IPS DF 6.9 (cell line): ENCODE data around the gene ZSWIM8.
A peak's percentile ranks its signal among the peaks of the same experiment; 100 is the strongest.

Experiments used
- DNase-seq: peaks from one replicate; pipeline ENCODE4 v3.0.0-alpha.2; 2013; ENCODE audit warnings: low read depth, low spot score
- H3K27ac ChIP-seq: one replicate; pipeline ENCODE4 v1.5.1; 2013; ENCODE audit warnings: low read length, control low read depth
- H3K27me3 ChIP-seq: 2 replicates; pipeline ENCODE4 v1.6.1; 2013; ENCODE audit warnings: mild to moderate bottlenecking, low read length; ENCODE audit not compliant: control insufficient read depth, insufficient read depth
- H3K36me3 ChIP-seq: 2 replicates; pipeline ENCODE4 v1.6.1; 2013; ENCODE audit warnings: low read length; ENCODE audit not compliant: control insufficient read depth, insufficient read depth
- H3K4me1 ChIP-seq: 2 replicates; pipeline ENCODE4 v1.6.1; 2013; ENCODE audit warnings: low read length; ENCODE audit not compliant: control insufficient read depth, insufficient read depth
- H3K4me3 ChIP-seq: 2 replicates; pipeline ENCODE4 v1.5.1; 2013; ENCODE audit warnings: mild to moderate bottlenecking, low read length
- H3K9me3 ChIP-seq: 2 replicates; pipeline ENCODE4 v1.6.1; 2013; ENCODE audit warnings: low read length, inconsistent platforms; ENCODE audit not compliant: control insufficient read depth, insufficient read depth
- WGBS: extraction: QIAGEN DNeasy Blood & Tissue Kit; methylation state at CpG from one replicate; pipeline ENCODE4 v1.1.7; 2013; ENCODE audit warnings: mixed read lengths, missing lambda C conversion rate; ENCODE audit not compliant: insufficient read length, insufficient coverage; 5-methylcytosine and 5-hydroxymethylcytosine counted together

ZSWIM8 gene

GRCh38 chr10:73841526-73842285, 56.3 kb downstream of the ZSWIM8 start:
- H3K4me1 ChIP-seq, result no peaks in the 10 kb centered on the region
- no peaks in the 10 kb centered on the region for H3K9me3 ChIP-seq
- no peaks in the 10 kb centered on the region for H3K27me3 ChIP-seq
- H3K27ac ChIP-seq, result no peak overlapping the region
- no peak overlapping the region for H3K4me3 ChIP-seq
- no peak for DNase-seq
- peaks cover 23% of the 10 kb centered on the region for H3K36me3 ChIP-seq
- WGBS, result no CpG with 5 or more reads among the region's 9 CpGs

GRCh38 chr10:73842349-73842748, 56.9 kb downstream of the ZSWIM8 start:
- H3K27ac ChIP-seq, result no peak overlapping the region
- no CpG with 5 or more reads among the region's 11 CpGs for WGBS
- no peaks in the 10 kb centered on the region for H3K9me3 ChIP-seq
- H3K27me3 ChIP-seq, result no peaks in the 10 kb centered on the region
- H3K36me3 ChIP-seq, result peaks cover 29% of the 10 kb centered on the region
- no peak for DNase-seq
- H3K4me1 ChIP-seq, result no peaks in the 10 kb centered on the region
- no peak overlapping the region for H3K4me3 ChIP-seq

- no peaks in the 10 kb centered on the region for H3K9me3 ChIP-seq
- peaks cover 32% of the 10 kb centered on the region for H3K36me3 ChIP-seq
- H3K4me1 ChIP-seq, result no peaks in the 10 kb centered on the region
- H3K4me3 ChIP-seq, result no peak overlapping the region
- DNase-seq, result no peak
- no peaks in the 10 kb centered on the region for H3K27me3 ChIP-seq
- no CpG with 5 or more reads among the region's 5 CpGs for WGBS
- H3K27ac ChIP-seq, result no peak overlapping the region
These were observed 57.9 kb downstream of the ZSWIM8 start for GRCh38 chr10:73843261-73843660.

GRCh38 chr10:73847031-73847430, 61.6 kb downstream of the ZSWIM8 start:
- Histone ChIP-seq H3K27me3 (no peaks in the 10 kb centered on the region), H3K4me3 (no peak overlapping the region), H3K4me1 (no peaks in the 10 kb centered on the region), H3K9me3 (no peaks in the 10 kb centered on the region), H3K27ac (no peak overlapping the region), H3K36me3 (peaks cover 18% of the 10 kb centered on the region; the same call in 1 of the 2 replicates)
- DNase-seq, result no peak
- no CpG with 5 or more reads among the region's 7 CpGs for WGBS

GRCh38 chr10:73848821-73849489, 63.5 kb downstream of the ZSWIM8 start:
- Histone ChIP-seq H3K9me3 (no peaks in the 10 kb centered on the region), H3K27me3 (no peaks in the 10 kb centered on the region), H3K4me1 (no peaks in the 10 kb centered on the region), H3K27ac (no peak overlapping the region), H3K36me3 (peaks cover 14% of the 10 kb centered on the region; the same call in 1 of the 2 replicates), H3K4me3 (no peak overlapping the region)
- DNase-seq, result peak; percentile 72
- no CpG with 5 or more reads among the region's 17 CpGs for WGBS

- Histone ChIP-seq H3K27ac (no peak overlapping the region), H3K4me1 (no peaks in the 10 kb centered on the region), H3K36me3 (peaks cover 14% of the 10 kb centered on the region; the same call in 1 of the 2 replicates), H3K4me3 (no peak overlapping the region), H3K9me3 (no peaks in the 10 kb centered on the region), H3K27me3 (no peaks in the 10 kb centered on the region)
- no peak for DNase-seq
- no CpG with 5 or more reads among the region's 8 CpGs for WGBS
These were observed 64.8 kb downstream of the ZSWIM8 start for GRCh38 chr10:73850211-73850610.

GRCh38 chr10:73850863-73851461, 65.6 kb downstream of the ZSWIM8 start:
- Histone ChIP-seq H3K4me3 (no peak overlapping the region), H3K9me3 (no peaks in the 10 kb centered on the region), H3K27me3 (no peaks in the 10 kb centered on the region), H3K27ac (no peak overlapping the region), H3K4me1 (no peaks in the 10 kb centered on the region), H3K36me3 (peaks cover 14% of the 10 kb centered on the region; the same call in 1 of the 2 replicates)
- WGBS, result no CpG with 5 or more reads among the region's 15 CpGs
- no peak for DNase-seq
